Dermis blood vessel endothelial cell (primary cell): Measurements from ENCODE around the gene ADAMTS14. TPM values are rescaled to one million over a fixed set of nuclear protein-coding genes. Genes with fewer than 3 reads are reported as not detected.

ENCODE experiments used
- DNase-seq: peaks from one replicate; pipeline ENCODE4 v3.0.0; 2010
- total RNA-seq: library from RNA; depleted of rRNA; stranded (reverse); fragments of >200 nt; gene quantifications from 2 replicates; pipeline ENCODE4 v1.2.3, GENCODE V29; 2014

The ADAMTS14 gene
- total RNA-seq, 1 donor from 2014 or later: under 0.01 TPM

GRCh38 chr10:70773461-70773860 lies 101.2 kb downstream of the ADAMTS14 start:
- no peak for DNase-seq

GRCh38 chr10:70773965-70774809 lies 101.9 kb downstream of the ADAMTS14 start:
- no peak for DNase-seq

- no peak for DNase-seq
Observed at GRCh38 chr10:70774810-70775678, 102.7 kb downstream of the ADAMTS14 start.

GRCh38 chr10:70775679-70776454 lies 103.6 kb downstream of the ADAMTS14 start:
- DNase-seq: no peak

- DNase-seq: no peak
Observed at GRCh38 chr10:70776455-70777005, 104.2 kb downstream of the ADAMTS14 start.

GRCh38 chr10:70777063-70777875 lies 105.0 kb downstream of the ADAMTS14 start:
- no peak for DNase-seq

GRCh38 chr10:70778267-70778924 lies 106.1 kb downstream of the ADAMTS14 start:
- no peak for DNase-seq

- no peak for DNase-seq
Observed at GRCh38 chr10:70779088-70779487, 106.8 kb downstream of the ADAMTS14 start.

GRCh38 chr10:70779511-70780369 lies 107.4 kb downstream of the ADAMTS14 start:
- no peak for DNase-seq

- DNase-seq: no peak
Observed at GRCh38 chr10:70780370-70780760, 108.1 kb downstream of the ADAMTS14 start.

GRCh38 chr10:70780772-70781171 lies 108.5 kb downstream of the ADAMTS14 start:
- no peak for DNase-seq

GRCh38 chr10:70781461-70782051 lies 109.2 kb downstream of the ADAMTS14 start:
- DNase-seq: no peak

- no peak for DNase-seq
Observed at GRCh38 chr10:70782086-70782745, 109.9 kb downstream of the ADAMTS14 start.

GRCh38 chr10:70782746-70783680 lies 110.7 kb downstream of the ADAMTS14 start:
- DNase-seq: no peak

GRCh38 chr10:70784016-70784415 lies 111.7 kb downstream of the ADAMTS14 start:
- DNase-seq: no peak

- DNase-seq: peak; percentile 4
Observed at GRCh38 chr10:70784471-70784870, 112.2 kb downstream of the ADAMTS14 start.

- no peak for DNase-seq
Observed at GRCh38 chr10:70785190-70785589, 112.9 kb downstream of the ADAMTS14 start, which contains the start of gene TBATA. TSS of gene TBATA (minus strand) at chr10:70785377. CDS start at chr10:70783379, 1,998 bp downstream.
